HG02588 (cell line): ENCODE results near the gene RNF8.
"Not testable (repeated sequence)": the region's sequence is repeated elsewhere in the genome, so short reads cannot be mapped to it uniquely, and the experiment has no call there.

Experiments used
- ATAC-seq: cut with Tn5 transposase; IDR thresholded peaks from one replicate; pipeline ENCODE4 v1.9.1; 2021; ENCODE audit warnings: mild to moderate bottlenecking, moderate library complexity; ENCODE audit not compliant: unreplicated experiment

RNF8 gene

GRCh38 chr6:37442416-37443215 lies 88.8 kb downstream of the RNF8 start:
- ATAC-seq: no peak

DNA sequence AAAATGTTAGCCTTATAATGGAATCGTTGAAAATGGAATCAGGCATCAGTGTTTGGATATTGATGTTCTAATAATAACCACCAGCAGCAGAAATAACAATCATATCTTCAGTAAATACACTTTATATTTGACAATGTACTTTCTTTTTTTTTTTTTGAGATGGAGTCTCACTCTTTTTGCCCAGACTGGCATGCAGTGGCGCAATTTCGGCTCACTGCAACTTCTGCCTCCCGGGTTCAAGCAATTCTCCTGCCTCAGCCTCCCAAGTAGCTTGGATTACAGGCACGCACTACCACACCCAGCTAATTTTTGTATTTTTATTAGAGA lies 89.4 kb downstream of the RNF8 start:
- not testable (repeated sequence) for ATAC-seq
